ENCODE results near the gene ZNF737.

- TF ChIP-seq EP300 (IDR thresholded peaks at IDR 0.05) (no peak), CTCF (IDR thresholded peaks at IDR 0.05) (no peak), POLR2AphosphoS5 (IDR thresholded peaks at IDR 0.05) (no peak), POLR2A (IDR thresholded peaks at IDR 0.05; ENCODE audit: low read depth) (no peak)
Measured at GRCh38 chr19:20558571-20558970, 7.0 kb downstream of the ZNF737 start.

Measured in esophagus muscularis mucosa (tissue), 4 donors.